ENCODE results near the gene RAB3GAP2.
"Not testable (repeated sequence)": the region's sequence is repeated elsewhere in the genome, so short reads cannot be mapped to it uniquely, and the experiment has no call there.

RAB3GAP2 gene

GRCh38 chr1:220156620-220157146 lies 115.6 kb downstream of the RAB3GAP2 start:
- in situ Hi-C loops (cut with MboI; ENCODE audit: low sequenced_read_pairs), result no loop called here

- in situ Hi-C loops (cut with MboI; ENCODE audit: low sequenced_read_pairs), result no loop called here
These were observed 119.1 kb downstream of the RAB3GAP2 start for GRCh38 chr1:220153147-220153546.

- in situ Hi-C loops (cut with MboI; ENCODE audit: low sequenced_read_pairs), result no loop called here
These were observed 120.8 kb downstream of the RAB3GAP2 start for GRCh38 chr1:220151454-220151853.

GRCh38 chr1:220149742-220150141 lies 122.5 kb downstream of the RAB3GAP2 start:
- in situ Hi-C loops (cut with MboI; ENCODE audit: low sequenced_read_pairs), result no loop called here

- in situ Hi-C loops (cut with MboI; ENCODE audit: low sequenced_read_pairs), result no loop called here
These were observed 128.2 kb downstream of the RAB3GAP2 start for GRCh38 chr1:220144051-220144450.

- in situ Hi-C loops (cut with MboI; ENCODE audit: low sequenced_read_pairs), result no loop called here
These were observed 132.3 kb downstream of the RAB3GAP2 start for GRCh38 chr1:220139966-220140365.

- in situ Hi-C loops (cut with MboI; ENCODE audit: low sequenced_read_pairs), result no loop called here
These were observed 135.1 kb downstream of the RAB3GAP2 start for GRCh38 chr1:220137019-220137786.

GRCh38 chr1:220135755-220136154 lies 136.5 kb downstream of the RAB3GAP2 start:
- in situ Hi-C loops (cut with MboI; ENCODE audit: low sequenced_read_pairs), result no loop called here

- in situ Hi-C loops (cut with MboI; ENCODE audit: low sequenced_read_pairs), result no loop called here
These were observed 142.6 kb downstream of the RAB3GAP2 start for GRCh38 chr1:220129479-220130210.

- in situ Hi-C loops (cut with MboI; ENCODE audit: low sequenced_read_pairs), result no loop called here
These were observed 145.2 kb downstream of the RAB3GAP2 start for GRCh38 chr1:220127076-220127475.

GRCh38 chr1:220124542-220124941 lies 147.7 kb downstream of the RAB3GAP2 start:
- in situ Hi-C loops (cut with MboI; ENCODE audit: low sequenced_read_pairs), result no loop called here

GRCh38 chr1:220123889-220124288 lies 148.4 kb downstream of the RAB3GAP2 start:
- in situ Hi-C loops (cut with MboI; ENCODE audit: low sequenced_read_pairs), result no loop called here

- in situ Hi-C loops (cut with MboI; ENCODE audit: low sequenced_read_pairs), result no loop called here
These were observed 149.2 kb downstream of the RAB3GAP2 start for GRCh38 chr1:220123066-220123465.

- in situ Hi-C loops (cut with MboI; ENCODE audit: low sequenced_read_pairs), result no loop called here
These were observed 150.3 kb downstream of the RAB3GAP2 start for GRCh38 chr1:220121791-220122530.

GRCh38 chr1:220119043-220119512 lies 153.2 kb downstream of the RAB3GAP2 start:
- in situ Hi-C loops (cut with MboI; ENCODE audit: low sequenced_read_pairs), result no loop called here

GRCh38 chr1:220113136-220113695 lies 159.0 kb downstream of the RAB3GAP2 start:
- in situ Hi-C loops (cut with MboI; ENCODE audit: low sequenced_read_pairs), result no loop called here

- in situ Hi-C loops (cut with MboI; ENCODE audit: low sequenced_read_pairs), result not testable (repeated sequence)
These were observed 159.7 kb downstream of the RAB3GAP2 start for GRCh38 chr1:220112600-220112999.

GRCh38 chr1:220110473-220110872 lies 161.8 kb downstream of the RAB3GAP2 start:
- in situ Hi-C loops (cut with MboI; ENCODE audit: low sequenced_read_pairs), result not testable (repeated sequence)

GRCh38 chr1:220099826-220100225 lies 172.4 kb downstream of the RAB3GAP2 start:
- in situ Hi-C loops (cut with MboI; ENCODE audit: low sequenced_read_pairs), result no loop called here
